ENCODE measurements around the gene TRABD2B.

Gene TRABD2B

GRCh38 chr1:47774986-47775834 is 222.0 kb downstream of the TRABD2B start:
- no peak for DNase-seq (ENCODE audit: low read depth)

DNA sequence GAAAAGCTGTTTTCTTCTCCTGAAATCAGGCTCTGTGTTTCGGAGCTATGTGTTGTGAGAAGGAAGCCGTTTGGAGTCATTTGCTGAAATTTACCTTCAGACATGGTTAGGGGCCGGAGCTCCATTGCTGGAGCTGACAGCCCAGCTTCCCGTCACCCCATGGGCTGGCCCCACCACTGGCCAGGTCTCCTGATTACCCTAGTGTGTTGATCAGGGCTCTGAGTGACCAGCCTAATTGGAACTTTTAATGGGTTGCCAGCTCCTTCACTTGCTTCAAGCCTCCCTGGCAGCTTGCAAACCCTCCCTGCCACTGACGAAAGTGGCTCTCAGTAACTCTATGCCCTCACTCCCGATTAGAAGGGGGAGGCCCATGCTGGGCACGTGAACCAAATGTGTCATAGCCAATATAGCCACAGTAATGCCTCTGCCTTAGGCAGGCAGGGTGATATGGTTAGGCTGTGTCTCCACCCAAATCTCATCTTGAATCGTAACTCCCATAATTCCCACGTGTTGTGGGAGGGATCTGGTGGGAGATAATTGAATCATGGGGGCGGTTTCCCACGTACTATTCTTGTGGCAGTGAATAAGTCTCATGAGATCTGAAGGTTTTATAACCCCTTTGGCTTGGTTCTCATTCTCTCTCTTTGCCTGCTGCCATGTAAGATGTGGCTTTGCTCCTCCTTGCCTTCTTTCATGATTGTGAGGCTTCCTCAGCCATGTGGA is 224.1 kb downstream of the TRABD2B start:
- no peak for DNase-seq (ENCODE audit: low read depth)

- DNase-seq (ENCODE audit: low read depth), result no peak
These were observed 224.9 kb downstream of the TRABD2B start for GRCh38 chr1:47772281-47772680.

- DNase-seq (ENCODE audit: low read depth), result no peak
These were observed 225.4 kb downstream of the TRABD2B start for GRCh38 chr1:47771751-47772150.

DNA sequence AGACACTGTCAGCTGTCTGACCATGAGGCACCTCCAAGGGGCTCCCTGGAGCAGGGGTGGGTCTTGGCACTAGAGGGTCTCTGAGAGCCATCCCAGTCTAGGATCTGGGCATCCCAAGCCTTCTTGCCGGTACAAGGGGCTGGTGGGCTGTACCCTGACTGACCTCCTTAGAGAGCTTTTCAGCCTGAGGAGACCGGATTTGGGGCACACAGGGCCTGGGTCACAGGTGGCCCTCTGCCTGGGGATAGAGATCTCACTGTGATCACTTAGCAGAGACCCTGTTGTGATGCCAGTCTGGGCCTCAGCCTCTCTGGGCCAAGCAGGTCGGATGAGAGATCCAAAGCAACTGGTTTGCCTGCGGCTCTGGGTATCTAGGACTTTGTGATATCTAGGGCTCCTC is 227.2 kb downstream of the TRABD2B start:
- DNase-seq (ENCODE audit: low read depth), result no peak

DNA sequence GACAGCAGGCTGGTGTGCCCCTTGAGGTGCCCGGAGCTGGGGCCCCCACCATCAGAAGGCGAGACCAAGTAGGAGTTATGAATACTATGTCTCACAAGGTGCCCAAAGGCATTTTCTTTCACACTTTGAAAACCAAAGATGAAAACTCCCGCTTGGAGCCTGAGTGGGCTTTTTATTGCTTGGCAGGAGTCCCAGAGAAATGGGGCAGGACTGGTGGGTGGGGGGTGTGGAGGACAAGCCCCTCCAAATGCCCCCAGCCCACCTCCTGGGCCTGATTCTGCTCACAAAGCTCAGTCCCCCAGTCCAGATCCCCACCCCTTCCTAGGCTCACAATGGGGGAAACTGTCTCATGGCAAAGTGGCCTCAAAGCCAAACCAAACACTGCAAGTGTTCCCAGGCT is 227.9 kb downstream of the TRABD2B start:
- DNase-seq (ENCODE audit: low read depth), result no peak

GRCh38 chr1:47767741-47768100 is 229.5 kb downstream of the TRABD2B start:
- DNase-seq (ENCODE audit: low read depth), result no peak

- no peak for DNase-seq (ENCODE audit: low read depth)
These were observed 230.1 kb downstream of the TRABD2B start for GRCh38 chr1:47766832-47767740.

- no peak for DNase-seq (ENCODE audit: low read depth)
These were observed 231.3 kb downstream of the TRABD2B start for GRCh38 chr1:47765742-47766485.

DNA sequence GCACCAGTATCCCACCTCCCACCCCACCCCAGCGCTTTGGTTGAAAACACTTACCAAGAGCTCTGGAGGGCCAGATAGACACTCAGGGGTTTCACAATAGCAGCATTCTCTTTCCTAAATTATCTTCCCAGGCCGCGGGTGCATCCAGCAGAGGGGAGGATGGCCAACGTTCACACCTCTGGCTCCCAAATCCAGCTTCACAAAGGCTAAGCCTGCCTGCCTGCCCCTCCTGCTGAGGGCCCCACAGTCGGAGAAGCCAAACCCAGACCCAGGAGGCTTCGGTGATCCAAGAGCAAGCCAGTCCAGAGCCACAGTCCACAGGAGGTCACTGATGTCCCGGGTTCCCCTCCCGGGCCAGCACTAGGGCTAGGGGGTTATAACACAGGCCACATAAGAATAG is 231.9 kb downstream of the TRABD2B start:
- DNase-seq (ENCODE audit: low read depth), result no peak

DNA sequence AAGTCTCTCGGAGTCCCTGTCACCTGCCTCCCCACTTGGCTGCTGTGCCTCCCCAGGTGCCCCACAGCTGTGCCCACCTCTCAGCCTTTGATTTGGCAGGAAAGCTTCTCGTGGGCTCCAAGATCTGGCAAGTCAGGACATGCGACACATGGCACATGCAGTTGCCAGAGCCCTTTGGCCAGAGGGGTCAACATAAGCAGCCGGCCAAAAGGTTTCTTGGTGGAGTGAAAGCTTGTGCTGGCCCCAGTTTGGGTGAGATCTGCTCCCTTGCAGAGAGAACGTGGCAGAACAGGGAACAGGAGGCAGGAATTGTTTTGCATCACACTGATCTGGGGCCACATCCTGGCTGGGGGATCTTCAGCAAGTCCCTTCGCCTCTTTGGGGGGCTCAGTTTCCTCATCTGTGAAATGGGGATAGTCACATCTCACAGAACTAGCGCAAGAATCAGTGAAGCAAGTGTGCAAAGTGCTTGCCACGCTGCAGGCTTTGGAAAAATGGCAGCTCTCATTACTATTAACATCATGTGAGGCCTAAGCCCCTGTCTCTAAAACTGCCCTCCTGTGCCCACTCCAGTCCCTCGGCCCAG is 232.6 kb downstream of the TRABD2B start:
- DNase-seq (ENCODE audit: low read depth), result no peak

GRCh38 chr1:47763591-47764171 is 233.5 kb downstream of the TRABD2B start:
- no peak for DNase-seq (ENCODE audit: low read depth)

DNA sequence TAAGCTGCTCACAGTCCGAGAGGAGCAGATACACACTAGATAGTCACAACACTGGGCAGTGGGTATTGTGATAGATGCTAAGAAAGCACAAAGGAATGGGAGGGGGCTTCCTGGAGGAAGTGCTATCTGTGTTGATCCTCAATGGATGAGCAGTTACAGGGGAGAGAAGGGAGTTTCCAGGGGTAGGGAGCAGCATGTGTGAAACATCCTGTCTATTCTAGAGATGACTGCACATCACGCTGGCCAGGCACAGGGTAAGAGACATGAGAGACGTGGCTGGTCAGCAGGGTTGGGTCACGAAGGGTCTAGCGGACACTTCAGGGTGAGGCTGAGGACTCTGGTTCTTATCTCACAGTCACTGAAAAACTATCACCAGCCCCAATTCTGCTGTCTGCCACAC is 235.2 kb downstream of the TRABD2B start:
- no peak for DNase-seq (ENCODE audit: low read depth)

GRCh38 chr1:47761201-47761930 is 235.8 kb downstream of the TRABD2B start:
- DNase-seq (ENCODE audit: low read depth), result no peak

DNA sequence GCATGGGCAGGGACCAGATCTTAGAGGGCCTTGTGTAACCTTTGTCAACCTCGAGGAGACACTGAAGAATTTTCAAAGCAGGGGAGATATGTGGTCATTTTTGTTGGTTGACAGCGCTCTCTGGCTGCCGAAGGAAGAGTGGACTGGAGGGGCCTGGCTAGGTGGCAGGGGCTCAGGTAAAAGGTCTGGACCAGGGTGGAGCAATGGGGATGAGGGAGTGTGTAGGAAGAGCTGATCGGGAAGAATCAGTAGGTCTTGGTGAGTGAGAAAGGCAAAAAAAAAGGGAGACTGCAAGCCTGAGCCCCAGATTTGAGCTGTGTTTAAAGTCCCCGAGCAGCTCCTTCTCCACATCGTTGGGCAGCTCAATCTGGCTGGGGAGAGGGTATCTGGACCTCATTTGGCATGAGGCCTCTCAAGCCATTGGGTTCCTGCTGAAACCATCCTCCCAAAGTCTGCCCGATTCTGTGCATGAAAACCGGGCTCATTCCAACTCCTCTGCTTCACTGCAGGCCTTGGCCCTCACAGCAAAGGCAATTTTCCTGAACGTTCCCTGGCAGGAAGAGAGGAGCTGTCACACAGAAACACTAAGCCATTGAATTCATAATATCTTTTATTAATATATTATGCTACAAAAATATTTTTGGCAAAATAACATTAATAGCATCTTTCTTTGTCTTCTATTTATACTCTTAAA is 237.1 kb downstream of the TRABD2B start:
- no peak for DNase-seq (ENCODE audit: low read depth)

DNA sequence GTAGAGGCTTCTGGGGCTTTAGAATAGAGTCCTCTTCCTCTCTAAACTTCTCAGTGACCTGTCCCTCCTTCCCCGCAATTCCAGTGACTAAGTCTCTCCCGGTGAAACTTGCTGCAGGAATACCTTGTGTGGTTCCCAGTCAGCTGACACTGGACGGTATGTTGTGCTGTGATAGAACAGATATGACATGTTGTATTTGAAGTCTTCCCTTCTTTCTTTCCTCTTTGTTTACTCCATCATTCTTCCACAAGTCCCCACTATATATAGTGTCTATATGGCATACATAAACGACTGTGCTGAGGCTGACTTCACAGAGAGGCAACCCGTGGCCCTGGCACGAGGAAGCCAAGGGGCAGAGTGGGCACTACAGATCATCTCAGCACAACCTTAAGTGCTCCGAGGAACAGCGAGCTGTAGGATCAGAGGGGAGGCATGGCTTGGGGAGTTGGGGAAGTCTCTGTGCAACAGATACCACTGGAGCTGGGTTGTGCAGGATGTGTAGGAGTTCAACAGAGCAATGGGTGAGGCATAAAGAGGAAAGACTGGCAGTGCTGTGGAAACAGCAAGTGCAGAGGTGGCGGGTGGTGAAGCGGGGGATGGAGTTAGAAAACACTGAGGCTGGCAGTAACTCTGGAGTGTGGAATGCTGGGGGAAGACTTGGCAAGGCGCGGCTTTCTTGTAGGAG is 237.8 kb downstream of the TRABD2B start:
- no peak for DNase-seq (ENCODE audit: low read depth)

- no peak for DNase-seq (ENCODE audit: low read depth)
These were observed 238.6 kb downstream of the TRABD2B start for GRCh38 chr1:47758341-47759250.
